Activated CD8-positive, alpha-beta memory T cell treated with anti-CD3 and anti-CD28 coated beads for 24 hours (primary cell): ENCODE data around the gene KRTAP1-5.
"Not testable (repeated sequence)": the region's sequence is repeated elsewhere in the genome, so short reads cannot be mapped to it uniquely, and the experiment has no call there.

Experiments used
- DNase-seq: peaks from one replicate; pipeline ENCODE4 v3.0.0-alpha.2; 2020

The KRTAP1-5 gene

DNA sequence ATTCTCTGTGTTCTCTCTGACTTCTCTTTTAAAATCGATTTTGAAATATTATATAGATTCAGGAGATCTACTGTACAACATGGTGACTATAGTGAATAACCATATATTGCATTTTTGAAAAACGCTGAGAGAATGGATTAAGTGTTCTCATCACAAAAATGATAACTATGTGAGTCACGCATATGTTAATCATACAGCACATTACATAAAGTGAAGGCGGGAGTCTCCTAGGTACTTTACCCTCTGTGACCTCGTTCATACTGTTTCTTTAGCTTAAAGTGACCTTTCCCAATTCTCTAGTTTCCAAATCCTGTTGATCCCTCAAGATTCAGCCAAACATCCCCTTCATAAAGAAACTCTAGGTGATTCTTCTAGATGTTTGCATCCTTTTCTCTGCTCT lies 24.2 kb downstream of the KRTAP1-5 start:
- no peak for DNase-seq

DNA sequence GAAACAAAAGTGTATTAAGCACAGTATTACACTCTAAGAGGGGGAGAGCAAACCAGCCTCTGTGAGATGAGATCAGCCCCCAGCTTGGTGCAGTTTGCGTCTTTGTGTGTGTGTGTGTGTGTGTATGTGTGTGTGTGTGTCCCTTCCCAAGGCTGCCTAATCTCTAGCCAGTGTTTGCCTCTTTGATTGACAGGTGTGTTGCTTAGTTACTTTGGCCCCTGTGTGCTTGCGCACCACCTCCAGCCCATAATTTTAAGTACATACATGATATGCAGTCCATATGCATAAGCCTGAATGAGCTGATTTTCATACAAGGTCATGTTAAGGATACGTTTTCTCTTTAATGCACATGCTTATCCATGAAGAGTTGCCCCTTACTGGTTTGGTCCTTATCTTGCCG lies 25.2 kb downstream of the KRTAP1-5 start:
- DNase-seq, result no peak

DNA sequence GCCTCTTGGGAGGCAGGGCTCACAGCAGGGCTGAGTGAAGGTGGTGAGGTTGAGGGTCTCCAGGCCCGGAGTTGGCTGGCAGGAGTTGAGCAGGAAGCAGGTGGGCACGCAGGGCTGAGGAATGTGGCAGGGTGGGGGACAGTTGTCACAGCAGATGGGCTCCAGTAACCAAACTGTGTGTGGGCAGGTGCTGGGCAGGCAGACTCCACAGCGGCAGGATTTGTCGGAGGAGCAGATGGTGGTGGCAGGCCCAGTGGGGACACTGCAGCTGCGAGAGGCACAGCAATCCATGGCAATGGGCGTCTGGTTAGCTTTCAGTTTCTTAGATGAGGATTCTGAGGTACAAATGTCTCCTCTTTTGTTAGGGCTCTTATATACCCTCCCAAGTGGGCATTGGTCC lies 27.4 kb downstream of the KRTAP1-5 start, which contains the start of gene KRTAP3-2:
Gene KRTAP3-2 (minus strand): TSS at position 344 of the 400 bp plus-strand sequence. CDS start 53 bp downstream, at position 291.
- not testable (repeated sequence) for DNase-seq

DNA sequence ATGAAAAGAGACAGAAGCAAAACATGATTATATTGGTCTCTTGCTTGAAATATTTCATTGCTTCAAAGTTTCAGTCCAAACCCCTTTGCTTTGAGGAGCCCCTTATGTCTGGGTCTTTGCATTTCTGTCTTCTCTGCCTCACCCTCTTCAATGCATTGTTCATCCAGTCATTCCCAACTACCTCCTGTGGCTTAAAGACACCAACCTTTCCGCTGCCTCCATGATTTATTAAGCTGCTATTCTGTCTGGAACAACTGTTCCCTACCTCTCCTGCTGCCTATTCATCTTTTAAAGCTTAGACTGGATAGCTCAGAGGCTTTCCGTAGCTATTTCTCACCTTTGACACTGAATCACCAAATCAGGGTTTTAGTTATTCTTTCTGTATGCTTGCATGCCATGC lies 29.6 kb downstream of the KRTAP1-5 start:
- no peak for DNase-seq

GRCh38 chr17:40996829-40997228 lies 30.2 kb downstream of the KRTAP1-5 start:
- DNase-seq, result no peak

- no peak for DNase-seq
These were observed 31.9 kb downstream of the KRTAP1-5 start for GRCh38 chr17:40995116-40995515.

DNA sequence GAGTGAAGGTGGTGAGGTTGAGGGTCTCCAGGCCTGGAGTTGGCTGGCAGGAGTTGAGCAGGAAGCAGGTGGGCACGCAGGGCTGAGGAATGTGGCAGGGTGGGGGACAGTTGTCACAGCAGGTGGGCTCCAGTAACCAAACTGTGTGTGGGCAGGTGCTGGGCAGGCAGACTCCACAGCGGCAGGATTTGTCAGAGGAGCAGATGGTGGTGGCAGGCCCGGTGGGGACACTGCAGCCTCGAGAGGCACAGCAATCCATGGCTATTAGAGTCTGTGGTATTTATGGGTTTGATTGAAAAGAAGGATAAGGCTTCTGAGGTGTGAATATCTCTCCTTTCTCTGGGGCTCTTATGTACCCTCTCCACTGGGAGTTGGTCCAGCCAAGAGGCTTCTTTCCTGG lies 33.2 kb downstream of the KRTAP1-5 start, which contains the start of gene KRTAP3-3:
Gene KRTAP3-3 (minus strand): TSS at position 326 of the 400 bp plus-strand sequence. CDS start 67 bp downstream, at position 259.
- no peak for DNase-seq

DNA sequence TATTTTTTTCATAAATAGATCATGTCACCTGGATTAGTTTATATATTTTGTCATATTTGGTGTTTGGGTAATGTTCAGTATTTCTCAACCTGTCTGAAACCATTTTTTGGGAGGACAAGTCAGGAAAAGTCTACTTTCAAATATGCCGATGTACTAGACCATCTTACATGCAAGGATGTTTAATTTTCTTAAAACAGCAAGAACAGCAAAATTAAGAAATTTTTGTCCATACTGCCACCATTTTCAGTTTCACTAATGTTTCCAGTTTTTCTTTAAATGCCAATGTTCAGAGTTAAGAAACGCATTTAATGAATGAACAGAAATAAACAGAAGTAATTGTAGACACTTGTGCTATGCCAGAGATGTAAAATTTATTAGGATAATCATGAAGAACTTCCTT lies 33.9 kb downstream of the KRTAP1-5 start:
- no peak for DNase-seq

GRCh38 chr17:40992666-40993065 lies 34.3 kb downstream of the KRTAP1-5 start:
- DNase-seq, result no peak

DNA sequence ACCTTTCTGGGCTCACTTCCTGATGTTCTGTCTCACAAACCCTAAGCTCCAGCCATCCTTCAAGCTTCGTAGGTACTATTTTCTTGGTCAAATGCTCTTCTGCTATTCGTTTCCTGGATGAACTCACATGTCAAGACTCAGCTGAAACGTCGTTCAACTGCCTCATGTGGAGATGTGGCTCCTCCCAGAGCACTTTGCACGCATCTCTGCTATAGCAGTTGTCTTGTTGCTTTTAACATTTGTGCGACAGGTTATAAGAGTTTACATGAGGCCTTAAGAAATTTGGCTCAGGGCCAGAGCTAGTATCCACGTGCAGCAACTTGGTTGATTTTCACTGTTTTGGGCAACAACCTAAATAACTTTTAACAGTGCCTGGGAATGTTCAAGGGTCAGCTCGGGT lies 40.1 kb downstream of the KRTAP1-5 start:
- DNase-seq, result no peak

DNA sequence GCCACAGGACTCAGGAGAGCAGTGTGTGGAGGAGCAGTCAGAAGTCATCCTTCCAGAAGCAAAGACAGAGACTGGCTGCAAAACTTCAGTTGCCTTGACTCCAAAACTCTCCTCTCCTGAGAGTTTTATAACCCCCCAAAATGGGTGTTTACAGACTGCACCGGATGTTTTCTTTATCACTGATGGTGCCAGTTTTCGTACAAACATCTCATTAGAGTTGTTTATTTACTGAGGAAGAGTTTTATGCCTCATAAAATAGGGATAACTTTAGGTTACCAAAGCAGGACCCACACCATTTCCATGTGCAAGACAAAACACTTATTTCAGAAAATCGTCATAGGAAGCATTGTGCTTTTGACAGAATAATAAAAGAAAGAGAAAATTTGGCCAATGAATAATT lies 42.8 kb downstream of the KRTAP1-5 start, which contains the start of gene KRT40:
Gene KRT40 (minus strand): TSS at position 101 of the 400 bp plus-strand sequence. CDS start 53 bp downstream, at position 48.
- DNase-seq, result no peak

DNA sequence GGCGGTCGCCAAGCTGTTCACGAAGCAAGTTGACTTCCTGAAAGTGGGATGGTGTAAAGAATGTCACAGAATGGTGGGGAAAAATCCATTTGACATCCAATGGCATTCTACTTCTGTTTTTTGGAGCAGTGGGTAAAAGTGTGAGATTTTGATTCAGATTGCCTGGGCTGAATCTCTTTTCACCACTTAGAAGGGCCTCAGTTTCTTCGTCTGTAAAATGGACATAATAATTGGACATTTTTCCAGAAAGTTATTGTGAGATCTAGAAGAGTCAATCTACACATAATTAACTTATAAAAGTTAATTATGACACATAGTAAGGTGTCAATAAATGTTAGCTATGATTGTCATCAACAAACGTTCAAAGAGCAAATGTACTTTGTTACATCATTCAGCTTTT lies 45.9 kb downstream of the KRTAP1-5 start:
- no peak for DNase-seq

GRCh38 chr17:40980596-40980995 lies 46.4 kb downstream of the KRTAP1-5 start:
- no peak for DNase-seq

DNA sequence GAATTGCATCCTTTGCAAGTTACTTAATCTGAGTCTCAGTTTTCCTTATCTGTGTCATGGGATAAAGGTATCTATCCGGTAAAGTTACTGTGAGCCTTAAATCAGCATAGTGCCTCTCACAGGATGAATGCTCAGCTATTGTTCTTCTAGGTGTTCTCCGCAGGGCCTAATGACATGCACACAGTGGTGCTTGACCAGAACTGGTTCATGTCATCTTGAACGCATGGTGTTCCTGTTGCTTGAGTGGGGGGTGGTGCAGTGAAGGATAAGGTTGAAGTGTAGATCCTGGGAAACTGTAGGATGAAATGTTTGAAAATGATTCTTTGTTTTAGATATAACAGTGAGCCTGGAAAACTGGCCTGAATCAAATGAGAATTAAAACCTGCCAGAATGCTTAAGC lies 46.9 kb downstream of the KRTAP1-5 start:
- DNase-seq, result no peak

DNA sequence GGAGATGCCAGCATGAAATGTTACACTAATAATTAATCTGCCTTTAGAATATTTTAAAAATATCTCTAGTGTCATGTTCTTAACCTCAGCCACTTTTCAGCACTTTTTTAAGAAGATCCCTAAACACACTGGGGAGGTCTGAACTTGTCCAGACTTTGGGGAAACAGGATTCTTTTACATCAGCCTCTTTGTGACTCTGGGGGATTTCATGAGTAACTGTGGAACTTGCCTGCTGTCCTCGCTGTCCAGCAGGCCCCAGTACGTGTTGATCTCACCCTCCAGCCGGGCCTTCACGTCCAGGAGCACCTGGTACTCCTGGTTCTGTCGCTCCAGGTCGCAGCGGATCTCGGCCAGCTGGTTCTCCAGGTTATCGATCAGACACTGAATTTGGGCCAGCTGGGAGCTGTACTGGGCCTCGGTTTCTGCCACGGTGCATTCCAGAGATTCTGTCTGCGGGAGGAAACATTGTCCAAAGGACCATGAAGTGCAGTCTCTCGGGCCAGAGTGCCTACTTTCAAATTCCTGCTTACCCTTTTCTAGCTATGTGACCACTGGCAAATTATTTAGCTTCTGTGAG lies 48.3 kb downstream of the KRTAP1-5 start:
- no peak for DNase-seq
